HEK293 (cell line): ENCODE results near the gene C11orf54.

Experiments
- CTCF ChIA-PET: fragments of 350-600 bp; formaldehyde crosslinking; extraction: SDS; loops from one replicate; lab custom pipeline; 2021; ENCODE audit warnings: antibody characterized with exemption; lab: Yijun Ruan, JAX
- POLR2A ChIA-PET: fragments of 300-600 bp; formaldehyde crosslinking; extraction: SDS; loops from one replicate; lab custom pipeline; 2020; ENCODE audit warnings: antibody characterized with exemption, inconsistent platforms; lab: Yijun Ruan, JAX
- H3K27ac ChIP-seq: fragments of 200-500 bp; sonication (Bioruptor generic); 2 replicates; pipeline ENCODE4 v1.5.1; 2014; ENCODE audit warnings: low read depth, low read length, control low read depth, inconsistent platforms; ENCODE audit errors: extremely low read depth
- H3K36me3 ChIP-seq, 2 experiments: fragments of 200-500 bp in 1 of 2; sonication (Bioruptor generic) in 1 of 2; 1 replicate in 1 of 2; 2 replicates in 1 of 2; pipeline ENCODE4 v1.5.1; 2014 to 2017; ENCODE audit warnings: inconsistent platforms in 2 of 2, low read length in 2 of 2; ENCODE audit not compliant: control insufficient read depth in 2 of 2, insufficient read depth in 1 of 2
- H3K4me1 ChIP-seq: fragments of 200-500 bp; sonication (Bioruptor generic); 2 replicates; pipeline ENCODE4 v1.5.1; 2014; ENCODE audit warnings: mild to moderate bottlenecking, low read length, inconsistent platforms; ENCODE audit not compliant: control insufficient read depth, insufficient read depth
- H3K4me3 ChIP-seq: 2 replicates; pipeline ENCODE4 v1.5.1; 2011; ENCODE audit warnings: low read depth, mild to moderate bottlenecking, control low read depth, low read length, moderate library complexity
- H3K9me3 ChIP-seq: fragments of 200-500 bp; sonication (Bioruptor generic); 2 replicates; pipeline ENCODE4 v1.5.1; 2014; ENCODE audit warnings: low read depth, low read length, inconsistent platforms; ENCODE audit not compliant: control insufficient read depth, insufficient read depth
- AEBP2 ChIP-seq: fragments of 450-650 bp; formaldehyde crosslinking; IDR thresholded peaks from 2 replicates; pipeline ENCODE4 v1.5.1; 2016; ENCODE audit warnings: missing biosample characterization, missing genetic modification characterization, borderline replicate concordance
- BCL11A ChIP-seq: fragments of 450-650 bp; formaldehyde crosslinking; IDR thresholded peaks from 2 replicates; pipeline ENCODE4 v1.5.1; 2016; ENCODE audit warnings: low read depth, missing biosample characterization, missing genetic modification characterization
- KLF1 ChIP-seq: fragments of 450-650 bp; formaldehyde crosslinking; IDR thresholded peaks from 2 replicates; pipeline ENCODE4 v1.5.1; 2016; ENCODE audit warnings: missing biosample characterization, missing genetic modification characterization
- KLF17 ChIP-seq: fragments of 450-650 bp; formaldehyde crosslinking; IDR thresholded peaks from 2 replicates; pipeline ENCODE4 v1.5.1; 2016; ENCODE audit warnings: missing biosample characterization, missing genetic modification characterization
- ZBTB26 ChIP-seq: fragments of 450-650 bp; formaldehyde crosslinking; optimal IDR thresholded peaks from 2 replicates; pipeline ENCODE3; 2016; ENCODE audit warnings: missing biosample characterization, mild to moderate bottlenecking, missing genetic modification characterization
- ZNF169 ChIP-seq: fragments of 450-650 bp; formaldehyde crosslinking; IDR thresholded peaks from 2 replicates; pipeline ENCODE4 v1.5.1; 2016; ENCODE audit warnings: missing biosample characterization, missing genetic modification characterization
- ZNF19 ChIP-seq: fragments of 450-650 bp; formaldehyde crosslinking; IDR thresholded peaks from 2 replicates; pipeline ENCODE4; 2016; ENCODE audit warnings: missing biosample characterization, missing genetic modification characterization, low read depth
- ZNF223 ChIP-seq: fragments of 450-650 bp; formaldehyde crosslinking; IDR thresholded peaks from 2 replicates; pipeline ENCODE4 v1.5.1; 2016; ENCODE audit warnings: missing biosample characterization, missing genetic modification characterization
- ZNF24 ChIP-seq: fragments of 450-650 bp; formaldehyde crosslinking; IDR thresholded peaks from 2 replicates; pipeline ENCODE4 v1.5.1; 2016; ENCODE audit warnings: missing biosample characterization, missing genetic modification characterization
- ZNF274 ChIP-seq, 2 experiments: fragments of 200-500 bp in 1 of 2; fragments of 450-650 bp in 1 of 2; sonication (Bioruptor generic) in 1 of 2; formaldehyde crosslinking in 1 of 2; IDR thresholded peaks; 2 replicates each; pipeline versions ENCODE4 v1.5.1 to v1.6.1; 2014 to 2016; ENCODE audit warnings: borderline replicate concordance in 1 of 2, inconsistent platforms in 1 of 2, low read length in 1 of 2, missing biosample characterization in 1 of 2, missing genetic modification characterization in 1 of 2
- ZNF302 ChIP-seq: fragments of 450-650 bp; formaldehyde crosslinking; IDR thresholded peaks from 2 replicates; pipeline ENCODE4 v1.5.1; 2016; ENCODE audit warnings: missing biosample characterization, missing genetic modification characterization, low read depth
- ZNF398 ChIP-seq: fragments of 450-650 bp; formaldehyde crosslinking; IDR thresholded peaks from 2 replicates; pipeline ENCODE4 v1.5.1; 2017; ENCODE audit warnings: missing biosample characterization, missing genetic modification characterization
- ZNF426 ChIP-seq: fragments of 450-650 bp; formaldehyde crosslinking; IDR thresholded peaks from 2 replicates; pipeline ENCODE4 v1.5.1; 2017; ENCODE audit warnings: missing biosample characterization, missing genetic modification characterization, mild to moderate bottlenecking, inconsistent platforms, moderate library complexity
- ZNF433 ChIP-seq: fragments of 450-650 bp; formaldehyde crosslinking; IDR thresholded peaks from 2 replicates; pipeline ENCODE4 v1.5.1; 2016; ENCODE audit warnings: missing biosample characterization, missing genetic modification characterization, low read depth
- ZNF560 ChIP-seq: fragments of 450-650 bp; formaldehyde crosslinking; IDR thresholded peaks from 2 replicates; pipeline ENCODE4 v1.5.1; 2017; ENCODE audit warnings: missing biosample characterization, missing genetic modification characterization, borderline replicate concordance
- ZNF629 ChIP-seq: fragments of 450-650 bp; formaldehyde crosslinking; IDR thresholded peaks from 2 replicates; pipeline ENCODE4 v1.5.1; 2017; ENCODE audit warnings: missing biosample characterization, missing genetic modification characterization
- ZNF660 ChIP-seq: fragments of 450-650 bp; IDR thresholded peaks from 2 replicates; pipeline ENCODE4 v1.5.1; 2018; ENCODE audit warnings: missing biosample characterization, mild to moderate bottlenecking, missing genetic modification characterization
- ZNF664 ChIP-seq: fragments of 450-650 bp; formaldehyde crosslinking; IDR thresholded peaks from 2 replicates; pipeline ENCODE4 v1.5.1; 2016; ENCODE audit warnings: missing biosample characterization, missing genetic modification characterization
- ZNF777 ChIP-seq: fragments of 450-650 bp; formaldehyde crosslinking; IDR thresholded peaks from 2 replicates; pipeline ENCODE4 v1.5.1; 2017; ENCODE audit warnings: missing biosample characterization, missing genetic modification characterization, borderline replicate concordance
- ZXDB ChIP-seq: fragments of 450-650 bp; formaldehyde crosslinking; IDR thresholded peaks from 2 replicates; pipeline ENCODE4 v1.5.1; 2016; ENCODE audit warnings: missing biosample characterization, missing genetic modification characterization

Gene C11orf54

GRCh38 chr11:93766504-93766903 is 25.0 kb downstream of the C11orf54 start:
- ChIA-PET POLR2A (interaction anchor here (0.9 to 2.2 kb wide), 2 partner anchors 11 to 25 kb away, joined by 3 to 4 read pairs; partner anchors contain the start of genes C11orf54 and TAF1D), CTCF (no interaction called here)
- Histone ChIP-seq H3K4me1 (no peaks in the 10 kb centered on the region), H3K27ac (no peak overlapping the region), H3K36me3 (peaks cover 0 to 16% of the 10 kb centered on the region in 2 experiments; a peak in 1 of 3 replicates)
- no peak for TF ChIP-seq ZNF560 (tag by site-specific recombination)
- TF ChIP-seq, all 188 proteins: peak for 0
- Histone ChIP-seq H3K9me3 (no peaks in the 10 kb centered on the region), H3K4me3 (no peak overlapping the region)

GRCh38 chr11:93767018-93767417 is 25.5 kb downstream of the C11orf54 start:
- POLR2A ChIA-PET = interaction anchor here (2.2 kb wide), 1 partner anchor 26 kb away, joined by 4 read pairs; the partner anchor contains the start of genes C11orf54 and TAF1D
- no peak overlapping the region for H3K27ac ChIP-seq

GRCh38 chr11:93770160-93770559 is 28.7 kb downstream of the C11orf54 start:
- Histone ChIP-seq H3K27ac (no peak overlapping the region), H3K4me3 (no peak overlapping the region), H3K9me3 (no peaks in the 10 kb centered on the region), H3K36me3 (no peaks in the 10 kb centered on the region), H3K4me1 (no peaks in the 10 kb centered on the region)
- CTCF ChIA-PET = interaction anchor here (0.6 kb wide), 1 partner anchor 29 kb away, joined by 6 read pairs; the partner anchor contains the start of genes C11orf54 and TAF1D
- POLR2A ChIA-PET = interaction anchor here (1.3 kb wide), 1 partner anchor 29 kb away, joined by 8 read pairs; the partner anchor contains the start of genes C11orf54 and TAF1D
- no peak for TF ChIP-seq ZNF274 (IDR thresholded peaks at IDR 0.05; ENCODE audit: low read length)
- TF ChIP-seq ZNF274 (tag by site-specific recombination; IDR thresholded peaks at IDR 0.05; ENCODE audit: borderline replicate concordance) = no peak
- no peak for TF ChIP-seq ZNF777
- no peak for TF ChIP-seq BCL11A (tag by site-specific recombination)
- no peak for TF ChIP-seq ZXDB
- TF ChIP-seq ZNF629 (tag by site-specific recombination) = no peak
- TF ChIP-seq ZNF223 (tag by site-specific recombination) = no peak
- TF ChIP-seq KLF1 (tag by site-specific recombination) = no peak
- no peak for TF ChIP-seq ZNF169 (tag by site-specific recombination)
- TF ChIP-seq ZNF664 (tag by site-specific recombination) = no peak
- TF ChIP-seq ZNF19 (tag by site-specific recombination) = no peak
- no peak for TF ChIP-seq ZNF433 (tag by site-specific recombination)
- TF ChIP-seq KLF17 (tag by site-specific recombination) = no peak
- TF ChIP-seq ZNF302 (tag by site-specific recombination) = no peak
- TF ChIP-seq ZNF398 (tag by site-specific recombination) = no peak

More at GRCh38 chr11:93767018-93767417, 25.5 kb downstream of the C11orf54 start:
- TF ChIP-seq ZNF24 (tag by site-specific recombination) (no peak), AEBP2 (tag by site-specific recombination) (no peak), ZNF169 (tag by site-specific recombination) (no peak), ZNF426 (tag by site-specific recombination) (no peak), ZBTB26 (tag by site-specific recombination) (no peak), ZNF660 (tag by site-specific recombination) (no peak)
- TF ChIP-seq, all 188 proteins: peak for 0
- H3K36me3 ChIP-seq = peaks cover 0 to 14% of the 10 kb centered on the region in 2 experiments; a peak in 1 of 3 replicates
- CTCF ChIA-PET = no interaction called here
- no peaks in the 10 kb centered on the region for H3K9me3 ChIP-seq
- no peaks in the 10 kb centered on the region for H3K4me1 ChIP-seq
- no peak overlapping the region for H3K4me3 ChIP-seq
